K562 (cell line): ENCODE data around the gene PIBF1. TPM values are rescaled to one million over a fixed set of nuclear protein-coding genes. Genes with fewer than 3 reads are reported as not detected.

ENCODE experiments used
- ADNP ChIP-seq: fragments of 200-800 bp; sonication (Bioruptor generic); IDR thresholded peaks from 2 replicates; pipeline ENCODE4 v1.6.1; 2016; ENCODE audit warnings: missing genetic modification characterization, missing compliant biosample characterization
- NRF1 ChIP-seq, 2 experiments: fragments of 450-650 bp; IDR thresholded peaks in 1 of 2; conservative IDR thresholded peaks in 1 of 2; 2 replicates each; pipeline ENCODE4 v1.6.1; 2014; ENCODE audit warnings: mild to moderate bottlenecking in 2 of 2
- REST ChIP-seq, 2 experiments: fragments of 450-650 bp; formaldehyde crosslinking in 1 of 2; IDR thresholded peaks; 2 replicates each; pipeline versions ENCODE4 v1.4.0 to v1.6.1; 2014 to 2020; ENCODE audit warnings: mild to moderate bottlenecking in 2 of 2, borderline replicate concordance in 1 of 2, low read depth in 1 of 2
- SMAD2 ChIP-seq: fragments of 150-350 bp; IDR thresholded peaks from 2 replicates; pipeline ENCODE4 v1.6.1; 2014; ENCODE audit warnings: low read depth, mild to moderate bottlenecking, low read length
- ZNF445 ChIP-seq: fragments of 250-450 bp; sonication (Bioruptor Pico); IDR thresholded peaks from 2 replicates; pipeline ENCODE4 v1.4.0; 2020; ENCODE audit warnings: low read depth, mild to moderate bottlenecking, moderate library complexity
- ZNF77 ChIP-seq: fragments of 250-450 bp; sonication (Bioruptor Pico); IDR thresholded peaks from 2 replicates; pipeline ENCODE4 v1.5.0; 2020
- ZNF778 ChIP-seq: fragments of 450-650 bp; formaldehyde crosslinking; IDR thresholded peaks from 2 replicates; pipeline ENCODE4 v1.4.0; 2020; ENCODE audit warnings: mild to moderate bottlenecking, moderate library complexity
- polyA plus RNA-seq, 8 experiments: library from polyadenylated mRNA; depleted of rRNA in 4 of 8; stranded (reverse) in 5 of 8; unstranded in 3 of 8; fragments of >200 nt; fragmentation: Nextera tagmentation in 2 of 8; fragmentation: Illumina TruSeq in 1 of 8; extraction: Ambion mirVana in 2 of 8; extraction: Trizol in 1 of 8; gene quantifications; 2 replicates each; pipeline versions ENCODE4 v1.2.1 to v1.2.3, GENCODE V29; 2011 to 2014; ENCODE audit warnings: inconsistent platforms in 1 of 8, missing spikeins in 1 of 8
- total RNA-seq, 7 experiments: library from RNA; depleted of rRNA in 6 of 7; stranded (reverse); fragments of >200 nt in 6 of 7; fragmentation: Illumina TruSeq in 2 of 7; extraction: Trizol in 2 of 7; gene quantifications; 2 replicates each; pipeline versions ENCODE4 v1.2.1 to v1.2.3, GENCODE V29; 2011 to 2021; ENCODE audit warnings: low replicate concordance in 1 of 7

The PIBF1 gene
- total and polyA plus RNA-seq, 9 of the 15 experiments (the other 6 are each of a cell fraction or from before 2014, with no cell fraction given), result 9.1 to 28.8 (median 14.7) TPM

- TF ChIP-seq REST (IDR thresholded peaks at IDR 0.05; ENCODE audit: borderline replicate concordance) (no peak), REST (CRISPR knock-in tag; IDR thresholded peaks at IDR 0.05; ENCODE audit: low read depth) (no peak), ZNF778 (CRISPR knock-in tag) (no peak), SMAD2 (no peak), NRF1 (conservative IDR thresholded peaks at IDR 0.05 in 1 of 2, IDR thresholded peaks at IDR 0.05 in 1 of 2) (no peak), ADNP (tag) (no peak), ZNF445 (no peak), ZNF77 (CRISPR knock-in tag) (no peak)
Observed at GRCh38 chr13:72792640-72793039, 10.7 kb downstream of the PIBF1 start (continued).
